ENCODE data around the gene LACRT.

GRCh38 chr12:54641089-54641488 is 6.4 kb upstream of the LACRT start:
- TF ChIP-seq, protein P1, sequence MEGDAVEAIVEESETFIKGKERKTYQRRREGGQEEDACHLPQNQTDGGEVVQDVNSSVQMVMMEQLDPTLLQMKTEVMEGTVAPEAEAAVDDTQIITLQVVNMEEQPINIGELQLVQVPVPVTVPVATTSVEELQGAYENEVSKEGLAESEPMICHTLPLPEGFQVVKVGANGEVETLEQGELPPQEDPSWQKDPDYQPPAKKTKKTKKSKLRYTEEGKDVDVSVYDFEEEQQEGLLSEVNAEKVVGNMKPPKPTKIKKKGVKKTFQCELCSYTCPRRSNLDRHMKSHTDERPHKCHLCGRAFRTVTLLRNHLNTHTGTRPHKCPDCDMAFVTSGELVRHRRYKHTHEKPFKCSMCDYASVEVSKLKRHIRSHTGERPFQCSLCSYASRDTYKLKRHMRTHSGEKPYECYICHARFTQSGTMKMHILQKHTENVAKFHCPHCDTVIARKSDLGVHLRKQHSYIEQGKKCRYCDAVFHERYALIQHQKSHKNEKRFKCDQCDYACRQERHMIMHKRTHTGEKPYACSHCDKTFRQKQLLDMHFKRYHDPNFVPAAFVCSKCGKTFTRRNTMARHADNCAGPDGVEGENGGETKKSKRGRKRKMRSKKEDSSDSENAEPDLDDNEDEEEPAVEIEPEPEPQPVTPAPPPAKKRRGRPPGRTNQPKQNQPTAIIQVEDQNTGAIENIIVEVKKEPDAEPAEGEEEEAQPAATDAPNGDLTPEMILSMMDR (IDR thresholded peaks at IDR 0.05), result no peak
- TF ChIP-seq POLR2A (IDR thresholded peaks at IDR 0.05), result no peak
